Measurements from ENCODE around the gene RFT1. TPM values are rescaled to one million over a fixed set of nuclear protein-coding genes. Genes with fewer than 3 reads are reported as not detected.
A peak's percentile ranks its signal among the peaks of the same experiment; 100 is the strongest.

The RFT1 gene
- total RNA-seq, 1 donor from 2014 or later, result 32.4 TPM

DNA sequence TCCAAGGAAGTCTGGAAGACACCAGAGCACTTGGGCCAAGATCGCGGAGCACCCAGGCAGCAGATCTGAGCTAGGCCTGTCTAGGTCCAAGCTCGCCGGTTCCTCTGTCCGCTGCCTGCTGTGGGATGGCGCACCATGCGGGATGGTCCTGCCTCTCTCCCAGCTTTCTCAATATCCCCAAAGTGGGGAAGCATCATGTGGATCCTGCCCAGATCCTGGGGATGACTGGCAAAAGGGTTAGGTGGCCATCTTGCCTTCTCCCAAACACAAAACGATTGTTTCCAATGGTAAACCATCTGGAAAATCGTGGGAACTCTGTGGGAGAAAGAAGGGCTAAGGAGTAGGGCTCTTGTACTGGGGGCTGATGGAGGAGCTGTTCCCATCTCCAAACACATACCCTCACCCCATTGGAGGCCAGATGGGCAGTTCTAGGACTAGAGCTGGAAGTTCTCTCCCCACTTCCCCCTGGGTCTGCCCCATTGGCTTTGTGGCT, 39.6 kb upstream of the RFT1 start:
- no peaks in the 10 kb centered on the region for H3K9me3 Mint-ChIP-seq
- DNase-seq (ENCODE audit: low read depth, low spot score), result no peak

GRCh38 chr3:53169045-53169831, 39.0 kb upstream of the RFT1 start:
- Mint-ChIP-seq H3K27ac (ENCODE audit: unreplicated experiment) (peak overlapping the region; percentile 75), H3K9me3 (no peaks in the 10 kb centered on the region), H3K27me3 (ENCODE audit: low read depth) (no peaks in the 10 kb centered on the region), H3K4me3 (peak overlapping the region; percentile 65), H3K4me1 (peaks cover 45% of the 10 kb centered on the region), H3K36me3 (ENCODE audit: low read depth) (no peaks in the 10 kb centered on the region)
- TF ChIP-seq, protein P1, sequence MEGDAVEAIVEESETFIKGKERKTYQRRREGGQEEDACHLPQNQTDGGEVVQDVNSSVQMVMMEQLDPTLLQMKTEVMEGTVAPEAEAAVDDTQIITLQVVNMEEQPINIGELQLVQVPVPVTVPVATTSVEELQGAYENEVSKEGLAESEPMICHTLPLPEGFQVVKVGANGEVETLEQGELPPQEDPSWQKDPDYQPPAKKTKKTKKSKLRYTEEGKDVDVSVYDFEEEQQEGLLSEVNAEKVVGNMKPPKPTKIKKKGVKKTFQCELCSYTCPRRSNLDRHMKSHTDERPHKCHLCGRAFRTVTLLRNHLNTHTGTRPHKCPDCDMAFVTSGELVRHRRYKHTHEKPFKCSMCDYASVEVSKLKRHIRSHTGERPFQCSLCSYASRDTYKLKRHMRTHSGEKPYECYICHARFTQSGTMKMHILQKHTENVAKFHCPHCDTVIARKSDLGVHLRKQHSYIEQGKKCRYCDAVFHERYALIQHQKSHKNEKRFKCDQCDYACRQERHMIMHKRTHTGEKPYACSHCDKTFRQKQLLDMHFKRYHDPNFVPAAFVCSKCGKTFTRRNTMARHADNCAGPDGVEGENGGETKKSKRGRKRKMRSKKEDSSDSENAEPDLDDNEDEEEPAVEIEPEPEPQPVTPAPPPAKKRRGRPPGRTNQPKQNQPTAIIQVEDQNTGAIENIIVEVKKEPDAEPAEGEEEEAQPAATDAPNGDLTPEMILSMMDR (conservative IDR thresholded peaks at IDR 0.05), result no peak
- DNase-seq (ENCODE audit: low read depth, low spot score), result no peak

More for the DNA sequence above, 39.6 kb upstream of the RFT1 start:
- Mint-ChIP-seq H3K4me3 (no peak overlapping the region), H3K36me3 (ENCODE audit: low read depth) (no peaks in the 10 kb centered on the region), H3K4me1 (peaks cover 45% of the 10 kb centered on the region), H3K27me3 (ENCODE audit: low read depth) (no peaks in the 10 kb centered on the region), H3K27ac (ENCODE audit: unreplicated experiment) (peak overlapping the region; percentile 27)
- TF ChIP-seq, protein P1 (conservative IDR thresholded peaks at IDR 0.05), result no peak

DNA sequence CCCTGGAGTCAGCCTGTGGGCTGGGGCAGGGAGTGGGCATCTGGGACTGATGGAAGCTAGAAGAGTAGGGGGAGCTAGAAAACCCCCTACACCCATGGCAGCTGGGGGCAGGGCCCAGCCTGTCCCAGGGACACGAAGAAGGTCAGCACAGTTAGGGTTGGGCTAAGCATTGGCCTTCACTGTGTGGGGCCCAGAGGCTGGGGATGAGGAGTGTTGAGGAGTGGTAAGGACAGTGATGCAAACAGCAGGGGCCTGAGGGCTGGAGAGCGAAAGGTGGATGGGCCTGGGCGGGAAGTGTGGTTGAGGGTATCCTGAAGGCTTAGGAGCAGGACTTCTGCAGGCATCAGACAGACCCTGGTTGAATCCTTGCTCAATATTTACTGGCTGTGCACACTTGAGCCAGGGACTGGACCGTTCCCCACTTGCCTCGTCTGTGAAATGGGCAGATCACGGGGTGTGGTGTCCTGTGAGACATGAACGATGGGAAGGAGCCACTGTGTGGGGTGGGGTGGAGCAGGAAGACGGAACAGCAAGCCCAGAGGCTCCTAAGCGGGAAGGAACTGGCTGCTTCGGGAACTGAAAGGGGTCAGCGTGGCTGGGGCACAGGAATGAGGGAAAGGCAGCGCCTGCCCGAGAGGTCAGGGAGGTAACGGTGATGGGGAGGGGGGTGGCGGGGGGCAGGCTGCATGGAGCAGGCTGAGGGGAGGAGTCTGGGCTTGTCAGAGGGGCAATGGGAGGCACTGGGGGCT, 38.1 kb upstream of the RFT1 start:
- TF ChIP-seq, protein P1 (conservative IDR thresholded peaks at IDR 0.05), result no peak
- no peak overlapping the region for H3K4me3 Mint-ChIP-seq
- no peaks in the 10 kb centered on the region for H3K27me3 Mint-ChIP-seq (ENCODE audit: low read depth)
- no peak for DNase-seq (ENCODE audit: low read depth, low spot score)
- H3K4me1 Mint-ChIP-seq, result peaks cover 50% of the 10 kb centered on the region
- H3K36me3 Mint-ChIP-seq (ENCODE audit: low read depth), result no peaks in the 10 kb centered on the region
- H3K9me3 Mint-ChIP-seq, result no peaks in the 10 kb centered on the region
- H3K27ac Mint-ChIP-seq (ENCODE audit: unreplicated experiment), result peak overlapping the region; percentile 32

DNA sequence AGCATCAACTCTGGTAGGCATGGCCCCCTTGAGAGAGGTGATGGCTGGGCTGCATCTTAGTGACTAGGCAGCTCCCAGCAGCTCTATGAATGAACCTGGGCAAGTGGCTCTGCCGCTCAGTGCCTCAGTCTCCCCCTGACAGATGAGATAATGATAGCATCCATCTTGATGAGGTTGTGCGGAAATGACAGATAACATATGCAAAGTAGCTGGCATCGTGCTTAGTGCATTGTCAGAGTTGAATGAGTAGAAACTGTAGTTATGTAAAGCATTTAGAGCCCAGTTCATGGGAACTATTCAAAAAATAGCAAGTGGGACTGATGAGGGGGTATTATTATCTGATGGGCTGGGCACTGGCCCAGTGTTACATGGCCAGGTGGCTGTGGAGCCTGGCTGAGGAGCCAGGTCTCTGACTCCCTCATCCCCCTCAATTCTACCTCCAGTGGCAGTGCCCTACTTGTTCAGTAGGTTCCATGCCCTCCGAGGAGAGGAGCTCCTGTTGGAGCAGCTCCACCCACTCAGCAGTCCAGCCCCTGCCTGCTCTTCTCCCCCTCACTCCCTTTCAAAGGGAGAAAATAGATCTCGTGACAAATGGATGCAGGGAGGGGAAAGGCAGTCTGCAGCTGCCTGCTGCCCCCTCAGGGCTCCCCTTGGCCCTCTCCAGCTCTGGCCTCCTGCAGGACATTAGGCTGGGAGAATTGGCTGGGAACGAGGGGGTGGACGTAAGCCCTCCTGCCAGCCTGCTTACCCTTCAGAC, 37.4 kb upstream of the RFT1 start:
- DNase-seq (ENCODE audit: low read depth, low spot score), result no peak
- peaks cover 57% of the 10 kb centered on the region for H3K4me1 Mint-ChIP-seq
- H3K27ac Mint-ChIP-seq (ENCODE audit: unreplicated experiment), result peak overlapping the region; percentile 32
- H3K9me3 Mint-ChIP-seq, result no peaks in the 10 kb centered on the region
- TF ChIP-seq, protein P1 (conservative IDR thresholded peaks at IDR 0.05), result no peak
- no peaks in the 10 kb centered on the region for H3K36me3 Mint-ChIP-seq (ENCODE audit: low read depth)
- peak overlapping the region; percentile 1 for H3K4me3 Mint-ChIP-seq
- H3K27me3 Mint-ChIP-seq (ENCODE audit: low read depth), result peaks cover 2% of the 10 kb centered on the region

DNA sequence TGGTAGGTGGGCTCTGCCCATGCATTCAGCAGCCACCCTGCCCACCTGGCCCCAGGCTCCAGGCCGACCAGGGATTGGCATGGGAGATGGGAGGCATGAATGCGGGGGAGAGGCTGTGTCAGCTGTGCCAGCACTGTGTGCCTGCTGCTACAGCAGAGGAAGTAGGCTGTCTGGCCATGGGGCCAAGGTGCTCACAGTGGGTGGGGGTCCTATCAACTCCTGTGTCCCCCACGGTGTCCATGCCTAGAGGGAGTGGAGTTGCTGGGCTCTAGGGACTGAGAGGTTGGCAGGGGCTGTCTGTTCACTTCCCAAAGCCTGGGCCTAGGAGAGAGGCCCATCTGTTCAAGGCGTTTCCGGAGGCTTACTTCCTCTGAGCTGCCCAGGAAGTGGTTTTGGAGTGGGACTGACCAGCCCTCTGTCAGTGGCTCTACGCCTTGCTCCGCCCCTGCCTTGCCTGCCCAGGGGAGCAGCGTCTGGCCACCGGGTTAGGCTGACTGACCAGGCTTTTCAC, 36.6 kb upstream of the RFT1 start:
- Mint-ChIP-seq H3K27ac (ENCODE audit: unreplicated experiment) (no peak overlapping the region), H3K27me3 (ENCODE audit: low read depth) (peaks cover 6% of the 10 kb centered on the region), H3K4me3 (no peak overlapping the region), H3K36me3 (ENCODE audit: low read depth) (no peaks in the 10 kb centered on the region), H3K9me3 (no peaks in the 10 kb centered on the region), H3K4me1 (peaks cover 62% of the 10 kb centered on the region)
- no peak for DNase-seq (ENCODE audit: low read depth, low spot score)
- TF ChIP-seq, protein P1 (conservative IDR thresholded peaks at IDR 0.05), result no peak

All from neural crest cell (in vitro differentiated cells).